Lung (tissue), 12 donors: Measurements from ENCODE around the gene SOX6. TPM values are rescaled to one million over a fixed set of nuclear protein-coding genes. Genes with fewer than 3 reads are reported as not detected.

Experiments used
- ATAC-seq: fragments of 200-7000 bp; cut with Tn5 transposase; one replicate; pipeline ENCODE4 v1.9.1; 2020; ENCODE audit warnings: moderate number of reproducible peaks; ENCODE audit not compliant: insufficient read depth, low FRiP score
- DNase-seq, 3 donors: peaks; one replicate each; pipeline ENCODE4 v3.0.0-alpha.2; 2013 to 2017
- H3K27ac ChIP-seq, 2 donors: one replicate each; pipeline ENCODE4 v1.5.1; 2013; ENCODE audit warnings: mild to moderate bottlenecking in 2 of 2, moderate library complexity in 2 of 2, control low read depth in 1 of 2, inconsistent platforms in 1 of 2, low read depth in 1 of 2, low read length in 1 of 2
- H3K27me3 ChIP-seq, 3 donors: one replicate each; pipeline ENCODE4 v1.5.1; 2013; ENCODE audit warnings: low read length in 2 of 3; ENCODE audit not compliant: control insufficient read depth in 3 of 3, insufficient read depth in 3 of 3
- H3K36me3 ChIP-seq, 4 donors: one replicate each; pipeline ENCODE4 v1.5.1; 2013; ENCODE audit warnings: low read length in 4 of 4, mild to moderate bottlenecking in 1 of 4, moderate library complexity in 1 of 4; ENCODE audit not compliant: control insufficient read depth in 4 of 4, insufficient read depth in 4 of 4
- H3K4me1 ChIP-seq, 5 donors: one replicate each; pipeline ENCODE4 v1.5.1; 2013; ENCODE audit warnings: low read length in 5 of 5, mild to moderate bottlenecking in 2 of 5, moderate library complexity in 1 of 5; ENCODE audit not compliant: control insufficient read depth in 5 of 5, insufficient read depth in 5 of 5
- H3K4me3 ChIP-seq: one replicate; pipeline ENCODE4 v1.5.1; 2013; ENCODE audit warnings: mild to moderate bottlenecking, control low read depth, moderate library complexity
- H3K9ac ChIP-seq, 2 donors: one replicate each; pipeline ENCODE4 v1.5.1; 2013; ENCODE audit warnings: low read length in 2 of 2, control low read depth in 1 of 2; ENCODE audit not compliant: insufficient read depth in 1 of 2
- H3K9me3 ChIP-seq, 4 donors: one replicate each; pipeline ENCODE4 v1.5.1; 2013; ENCODE audit warnings: low read length in 3 of 4, mild to moderate bottlenecking in 1 of 4, moderate library complexity in 1 of 4; ENCODE audit not compliant: control insufficient read depth in 4 of 4, insufficient read depth in 3 of 4
- CTCF ChIP-seq: IDR thresholded peaks from 2 replicates; pipeline ENCODE4 v1.5.1; 2012; ENCODE audit warnings: mild to moderate bottlenecking; ENCODE audit errors: control extremely low read depth, extremely low read depth
- WGBS, 2 donors: extraction: QIAGEN DNeasy Blood & Tissue Kit; methylation state at CpG; one replicate each; pipeline ENCODE4 v1.1.7; 2013; 5-methylcytosine and 5-hydroxymethylcytosine counted together
- polyA plus RNA-seq, 2 donors: library from polyadenylated mRNA; stranded (reverse); fragments of 200-250 nt; gene quantifications; one replicate each; pipeline ENCODE4 v1.2.1, GENCODE V29; 2013
- total RNA-seq, 2 donors: library from RNA; depleted of rRNA in 1 of 2; stranded (reverse); fragments of >200 nt in 1 of 2; gene quantifications; one replicate each; pipeline ENCODE4 v1.2.1, GENCODE V29; 2014 to 2021
- donor health status: control.
- donor health status: control.
- donor health status: Bipolar disorder and iron deficiency.
- donor health status: healthy.
- donor health status: DM: yes; HTN: yes; CAD: no.

SOX6 gene
- total and polyA plus RNA-seq, 4 donors, result 0.58 to 31.7 (median 7.4) TPM

- TF ChIP-seq CTCF, result no peak
- no peak overlapping the region for H3K4me3 ChIP-seq
- DNase-seq (no peak), ATAC-seq (no peak)
- H3K4me1 ChIP-seq, result peaks cover 0 to 3% (median 0%) of the 10 kb centered on the region in 5 donors
- H3K36me3 ChIP-seq, result no peaks in the 10 kb centered on the region
- no peaks in the 10 kb centered on the region for H3K9me3 ChIP-seq
- H3K27me3 ChIP-seq, result no peaks in the 10 kb centered on the region
- H3K9ac ChIP-seq, result no peak overlapping the region
- no peak overlapping the region for H3K27ac ChIP-seq
Measured at GRCh38 chr11:16310943-16311342, 45.4 kb downstream of the SOX6 start.

- WGBS, 2 donors, result 87 to 91% methylated on average over 2 of the region's 2 CpGs
- H3K36me3 ChIP-seq, result no peaks in the 10 kb centered on the region
- DNase-seq (no peak), ATAC-seq (no peak)
- H3K4me1 ChIP-seq, result peaks cover 0 to 3% (median 0%) of the 10 kb centered on the region in 5 donors
- no peak overlapping the region for H3K4me3 ChIP-seq
- no peak overlapping the region for H3K27ac ChIP-seq
- no peak for TF ChIP-seq CTCF
- no peaks in the 10 kb centered on the region for H3K27me3 ChIP-seq
- H3K9me3 ChIP-seq, result no peaks in the 10 kb centered on the region
- no peak overlapping the region for H3K9ac ChIP-seq
Measured at GRCh38 chr11:16309226-16309625, 47.1 kb downstream of the SOX6 start.

- no peak for ATAC-seq
- no peaks in the 10 kb centered on the region for H3K27me3 ChIP-seq
- H3K36me3 ChIP-seq, result no peaks in the 10 kb centered on the region
- 87 to 92% methylated on average over 2 of the region's 2 CpGs for WGBS, 2 donors
- H3K9me3 ChIP-seq, result peaks cover 0 to 2% (median 0%) of the 10 kb centered on the region in 4 donors
- no peak for DNase-seq
- no peak overlapping the region for H3K4me3 ChIP-seq
- H3K9ac ChIP-seq, result no peak overlapping the region
- H3K27ac ChIP-seq, result no peak overlapping the region
- peaks cover 0 to 9% (median 4%) of the 10 kb centered on the region in 5 donors for H3K4me1 ChIP-seq
- no peak for TF ChIP-seq CTCF
Measured at GRCh38 chr11:16301462-16301861, 54.9 kb downstream of the SOX6 start.
